ENCODE data around the gene PGBD5.

PGBD5 gene

GRCh38 chr1:230321741-230322420 is 104.3 kb downstream of the PGBD5 start:
- no peak for DNase-seq (ENCODE audit: low spot score)

- DNase-seq (ENCODE audit: low spot score) = no peak
These were observed 104.8 kb downstream of the PGBD5 start for GRCh38 chr1:230321341-230321740.

- DNase-seq (ENCODE audit: low spot score) = no peak
These were observed 105.3 kb downstream of the PGBD5 start for GRCh38 chr1:230320804-230321203.

GRCh38 chr1:230319014-230319747 is 107.0 kb downstream of the PGBD5 start:
- no peak for DNase-seq (ENCODE audit: low spot score)

GRCh38 chr1:230317823-230318819 is 108.0 kb downstream of the PGBD5 start:
- DNase-seq (ENCODE audit: low spot score) = no peak

- DNase-seq (ENCODE audit: low spot score) = no peak
These were observed 109.0 kb downstream of the PGBD5 start for GRCh38 chr1:230316864-230317745.

GRCh38 chr1:230315099-230315498 is 111.0 kb downstream of the PGBD5 start:
- DNase-seq (ENCODE audit: low spot score) = no peak

- DNase-seq (ENCODE audit: low spot score) = no peak
These were observed 112.0 kb downstream of the PGBD5 start for GRCh38 chr1:230314142-230314470.

- DNase-seq (ENCODE audit: low spot score) = no peak
These were observed 112.5 kb downstream of the PGBD5 start for GRCh38 chr1:230313453-230314141.

- DNase-seq (ENCODE audit: low spot score) = no peak
These were observed 113.5 kb downstream of the PGBD5 start for GRCh38 chr1:230312676-230313075.

GRCh38 chr1:230310381-230311163 is 115.6 kb downstream of the PGBD5 start:
- DNase-seq (ENCODE audit: low spot score) = peak; percentile 68

GRCh38 chr1:230309646-230310177 is 116.4 kb downstream of the PGBD5 start:
- DNase-seq (ENCODE audit: low spot score) = no peak

GRCh38 chr1:230308821-230309220 is 117.3 kb downstream of the PGBD5 start:
- no peak for DNase-seq (ENCODE audit: low spot score)

GRCh38 chr1:230308039-230308438 is 118.1 kb downstream of the PGBD5 start:
- peak; percentile 55 for DNase-seq (ENCODE audit: low spot score)

- no peak for DNase-seq (ENCODE audit: low spot score)
These were observed 118.9 kb downstream of the PGBD5 start for GRCh38 chr1:230307213-230307612.

- DNase-seq (ENCODE audit: low spot score) = no peak
These were observed 120.0 kb downstream of the PGBD5 start for GRCh38 chr1:230306169-230306568.

GRCh38 chr1:230303822-230304221 is 122.3 kb downstream of the PGBD5 start:
- DNase-seq (ENCODE audit: low spot score) = peak; percentile 53

GRCh38 chr1:230303069-230303468 is 123.1 kb downstream of the PGBD5 start:
- no peak for DNase-seq (ENCODE audit: low spot score)

- no peak for DNase-seq (ENCODE audit: low spot score)
These were observed 124.3 kb downstream of the PGBD5 start for GRCh38 chr1:230301822-230302221.

GRCh38 chr1:230301322-230301721 is 124.8 kb downstream of the PGBD5 start:
- DNase-seq (ENCODE audit: low spot score) = no peak

Data from SW480 (cell line).